Activated naive CD8-positive, alpha-beta T cell treated with anti-CD3 and anti-CD28 coated beads, Interleukin-2, amount 50 U/mL, for 16 hours (primary cell): ENCODE measurements around the gene RHBDD3.

Source experiments
- DNase-seq: peaks from one replicate; pipeline ENCODE4 v3.0.0-alpha.2; 2020; ENCODE audit warnings: low read depth, low spot score

Gene RHBDD3

DNA sequence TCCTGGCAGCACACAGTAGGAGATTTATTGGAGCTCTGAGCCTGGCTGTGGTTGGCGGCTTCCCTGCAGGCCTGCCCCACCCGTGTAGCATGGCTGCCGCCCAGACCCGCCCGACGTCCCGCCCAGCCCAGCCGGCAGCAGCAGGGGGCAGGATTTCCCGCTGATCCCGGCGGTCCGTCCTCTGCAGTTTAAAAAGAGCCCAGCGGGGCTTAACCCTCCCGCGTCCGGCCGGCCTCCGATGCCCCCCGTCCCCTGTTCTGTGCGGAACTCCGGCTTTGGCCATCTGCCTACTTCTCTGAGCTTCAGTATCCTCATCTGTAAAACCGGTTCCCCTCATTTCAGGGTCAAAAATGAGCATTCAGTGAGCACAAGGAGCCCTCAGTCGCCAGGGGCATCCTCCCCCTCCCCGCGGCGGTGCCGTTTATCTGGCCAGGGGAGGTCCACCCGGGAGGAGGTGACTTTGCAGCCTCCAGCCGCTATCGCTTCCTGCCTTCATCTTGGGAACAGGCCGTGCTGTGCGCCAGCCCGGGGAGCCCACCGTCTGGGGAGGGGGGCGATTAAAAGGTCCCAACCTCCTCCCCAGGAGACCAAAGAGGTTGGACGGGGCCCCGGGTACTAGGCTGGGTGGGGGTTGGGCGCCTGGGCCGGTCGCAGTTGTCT, 38.5 kb upstream of the RHBDD3 start, which contains the start of gene GAS2L1:
TSS of gene GAS2L1 (plus strand) at position 476 of the 660 bp plus-strand sequence. CDS start 1,456 bp downstream, outside the sequence.
- DNase-seq = no peak

DNA sequence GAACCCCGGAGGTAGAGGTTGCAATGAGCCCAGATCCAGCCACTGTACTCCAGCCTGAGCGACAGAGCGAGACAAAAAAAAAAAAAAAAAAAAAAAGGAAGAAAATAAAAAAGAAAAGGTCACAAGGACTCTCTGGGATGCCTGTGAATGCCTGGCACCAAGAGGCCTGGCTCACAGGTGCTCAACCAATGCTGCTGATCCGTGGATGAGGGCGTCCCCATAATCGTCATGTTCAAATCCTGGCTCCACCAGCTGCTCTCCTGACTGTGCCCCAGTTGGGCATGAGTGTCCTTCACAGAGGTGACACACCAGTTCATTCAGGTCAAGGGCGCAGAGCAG, 38.0 kb upstream of the RHBDD3 start:
- DNase-seq = no peak

DNA sequence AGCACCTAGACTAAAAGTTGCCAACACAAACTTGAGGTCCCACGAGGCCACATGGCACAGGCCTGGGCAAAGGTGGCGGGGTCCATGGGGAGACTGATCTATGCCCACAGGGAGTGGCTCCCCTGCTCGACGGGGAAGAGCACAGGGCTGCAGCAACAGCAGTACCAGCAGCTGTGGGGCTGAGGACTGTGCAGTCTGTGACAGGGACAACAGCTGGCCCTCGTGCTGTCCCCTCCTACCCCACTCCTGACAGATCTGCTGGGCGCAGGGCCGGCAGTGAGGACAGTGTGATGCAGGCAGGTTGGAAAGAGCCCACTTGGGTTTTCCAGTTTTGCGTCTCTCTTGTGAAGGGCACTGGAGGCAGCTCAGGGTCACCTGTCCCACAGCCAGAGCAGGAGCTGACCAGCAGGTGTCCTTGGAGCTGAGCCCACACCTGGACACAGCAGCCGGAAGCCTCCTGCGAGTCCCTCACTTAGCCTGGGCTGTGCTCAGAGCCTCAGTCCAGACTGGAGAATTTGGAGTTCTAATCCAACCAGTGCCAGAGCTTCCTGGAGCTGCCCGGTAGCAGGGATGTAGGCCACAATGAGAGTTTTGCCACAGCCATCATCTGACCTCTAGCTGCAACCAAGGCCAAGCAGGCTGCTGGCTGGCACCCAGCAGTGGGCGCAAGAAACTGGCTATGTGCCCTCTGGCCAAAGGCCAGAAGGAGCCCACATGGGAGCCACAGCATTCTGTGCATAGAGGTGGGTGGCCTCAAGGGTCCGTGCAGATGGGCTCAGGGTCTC, 35.1 kb upstream of the RHBDD3 start:
- no peak for DNase-seq

DNA sequence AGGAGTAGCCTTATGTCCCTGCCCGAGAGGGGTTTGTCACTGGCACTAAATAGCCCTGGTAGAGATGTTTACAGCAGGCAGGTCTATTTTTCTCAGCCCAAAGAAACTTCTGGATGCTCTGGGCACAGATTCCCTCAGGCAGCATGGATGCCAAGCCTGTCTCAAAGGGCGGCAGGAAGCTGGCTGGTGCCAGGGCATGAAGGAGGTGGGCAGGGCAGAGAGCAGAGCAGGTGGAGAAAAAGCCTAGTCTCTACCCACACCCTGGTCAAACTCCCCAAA, 34.6 kb upstream of the RHBDD3 start:
- no peak for DNase-seq

DNA sequence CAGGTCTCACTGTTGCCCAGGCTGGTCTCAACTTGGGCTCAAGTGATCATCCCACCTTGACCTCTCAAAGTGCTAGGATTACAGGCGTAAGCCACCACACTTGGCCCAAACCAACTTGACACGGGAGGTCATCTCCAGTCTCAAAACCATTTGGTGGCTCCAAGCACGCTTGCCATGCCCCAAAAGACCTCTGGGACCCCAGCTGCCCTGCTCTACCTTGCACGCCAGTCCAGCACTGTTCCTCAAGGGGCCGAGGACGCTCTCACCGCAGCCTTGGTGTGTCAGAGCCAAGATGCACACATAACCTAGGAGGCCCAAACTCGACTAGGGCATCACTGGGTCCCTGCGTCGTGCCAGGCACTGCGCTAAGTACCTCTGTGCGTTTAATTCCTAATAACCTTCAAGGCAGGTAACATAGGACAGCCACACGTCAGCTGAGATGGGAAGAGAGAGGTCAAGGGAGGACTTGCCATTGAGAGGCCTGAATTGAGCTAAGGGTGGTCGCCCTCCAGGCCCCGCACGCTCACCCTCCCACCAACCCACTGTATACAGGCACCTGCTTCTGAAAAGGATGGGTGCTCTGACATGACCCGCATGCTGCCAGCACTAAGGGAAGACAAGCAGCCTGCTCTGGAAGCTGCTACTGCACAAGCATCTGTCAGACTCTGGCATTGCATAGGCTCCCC, 34.1 kb upstream of the RHBDD3 start:
- no peak for DNase-seq

DNA sequence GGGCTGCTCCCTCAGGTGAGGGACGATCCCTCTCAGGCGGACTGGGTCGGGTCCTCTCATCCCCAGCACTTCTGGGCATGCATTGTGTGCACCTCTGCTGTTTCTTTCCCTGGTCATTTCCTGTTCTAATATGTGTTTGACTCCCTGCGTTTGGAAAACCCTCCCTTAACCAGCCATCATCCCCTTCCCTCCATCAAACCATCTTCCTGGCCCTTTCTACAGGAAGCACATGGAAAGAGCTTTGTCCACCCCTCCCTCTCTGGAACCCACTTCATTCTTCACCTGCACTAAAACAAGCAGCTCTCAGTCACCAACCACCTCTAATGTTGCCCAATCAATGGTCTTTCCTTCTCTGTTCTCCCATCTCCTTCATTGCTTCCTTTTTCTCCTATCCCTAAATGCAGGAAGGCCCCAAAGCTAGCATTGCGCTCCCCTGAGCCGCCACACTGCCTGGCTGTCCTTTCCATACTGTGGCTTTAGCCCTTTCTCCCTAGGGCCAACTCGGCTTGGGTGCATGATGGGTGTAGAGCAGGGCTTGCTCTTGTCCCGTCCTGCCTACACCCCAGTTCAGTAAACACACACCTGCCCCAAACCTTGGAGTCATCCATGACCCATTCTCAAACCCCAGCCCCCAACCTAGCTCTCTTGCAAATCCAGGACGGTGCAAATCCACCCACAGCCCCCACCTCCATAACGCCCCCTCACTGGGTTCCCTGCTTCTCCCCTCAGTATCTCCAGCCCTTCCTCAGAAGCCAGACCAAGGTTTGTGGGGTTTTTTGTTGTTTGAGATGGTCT, 33.2 kb upstream of the RHBDD3 start:
- no peak for DNase-seq

DNA sequence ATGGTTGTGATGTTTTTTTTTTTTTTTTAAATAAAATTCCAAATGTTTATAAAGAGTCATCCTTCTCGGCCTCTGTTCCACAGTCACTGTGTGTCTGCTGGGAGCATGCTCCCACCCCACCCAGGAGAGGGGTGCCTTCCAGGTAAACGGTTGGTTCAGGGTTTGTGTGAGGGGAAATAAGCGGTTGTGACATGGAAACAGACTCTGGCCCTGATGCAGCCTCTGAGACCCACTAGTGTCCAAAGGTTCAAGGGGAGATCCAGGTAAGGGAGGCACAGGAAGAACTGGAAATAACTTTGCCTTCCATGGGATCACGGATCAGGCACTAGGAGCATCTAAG, 32.7 kb upstream of the RHBDD3 start:
- DNase-seq = no peak

DNA sequence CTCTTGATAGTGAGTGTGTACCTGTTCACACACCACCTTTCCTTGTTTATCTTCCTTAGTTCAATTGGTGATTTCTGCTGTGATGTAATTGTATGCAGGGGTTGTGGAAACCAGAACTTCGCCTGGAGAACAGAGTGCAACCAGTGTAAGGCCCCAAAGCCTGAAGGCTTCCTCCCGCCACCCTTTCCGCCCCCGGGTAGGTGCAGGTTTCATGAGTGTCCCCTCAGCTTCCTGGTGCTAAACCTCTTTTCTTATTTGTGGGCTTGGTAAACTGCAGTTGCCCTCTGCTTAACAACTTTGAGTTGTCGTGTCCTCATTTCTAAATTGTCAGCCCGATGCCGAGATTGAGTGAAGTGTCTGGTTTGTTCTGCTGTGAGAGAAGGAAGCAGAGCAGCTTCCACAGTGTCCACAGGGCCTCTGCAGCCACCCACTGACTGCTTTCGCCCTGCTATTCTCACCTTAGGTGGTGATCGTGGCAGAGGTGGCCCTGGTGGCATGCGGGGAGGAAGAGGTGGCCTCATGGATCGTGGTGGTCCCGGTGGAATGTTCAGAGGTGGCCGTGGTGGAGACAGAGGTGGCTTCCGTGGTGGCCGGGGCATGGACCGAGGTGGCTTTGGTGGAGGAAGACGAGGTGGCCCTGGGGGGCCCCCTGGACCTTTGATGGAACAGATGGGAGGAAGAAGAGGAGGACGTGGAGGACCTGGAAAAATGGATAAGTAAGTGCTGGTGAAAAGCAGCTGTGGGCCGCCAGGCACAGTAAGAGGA, 31.5 kb upstream of the RHBDD3 start:
- no peak for DNase-seq

DNA sequence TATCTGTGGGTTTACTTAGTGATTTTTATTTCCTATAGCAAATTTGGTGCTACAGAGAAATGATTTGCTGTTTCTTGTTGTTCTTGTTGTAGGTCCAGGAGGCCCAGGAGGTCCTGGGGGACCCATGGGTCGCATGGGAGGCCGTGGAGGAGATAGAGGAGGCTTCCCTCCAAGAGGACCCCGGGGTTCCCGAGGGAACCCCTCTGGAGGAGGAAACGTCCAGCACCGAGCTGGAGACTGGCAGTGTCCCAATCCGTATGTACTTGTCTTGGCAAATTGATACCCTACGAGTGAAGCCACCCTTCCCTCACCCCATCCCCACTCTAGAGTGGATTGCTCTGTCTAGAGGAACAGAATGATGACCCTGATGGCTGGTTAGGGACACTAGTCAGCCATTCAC, 30.9 kb upstream of the RHBDD3 start:
- no peak for DNase-seq

DNA sequence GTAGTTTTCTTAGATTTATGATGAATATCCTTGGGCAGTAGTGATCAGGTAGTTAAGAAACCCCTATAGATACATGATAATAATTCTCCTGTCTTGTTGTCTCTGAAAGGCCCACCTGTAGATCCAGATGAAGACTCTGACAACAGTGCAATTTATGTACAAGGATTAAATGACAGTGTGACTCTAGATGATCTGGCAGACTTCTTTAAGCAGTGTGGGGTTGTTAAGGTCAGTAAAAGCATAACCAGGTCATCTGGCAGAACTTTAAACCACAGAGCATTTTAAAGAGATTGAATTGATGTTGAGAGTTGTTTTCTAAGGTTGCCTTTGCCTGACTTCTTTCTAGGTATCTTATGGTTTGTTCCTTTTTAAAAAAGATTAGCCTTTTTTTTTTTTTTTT, 24.6 kb upstream of the RHBDD3 start:
- no peak for DNase-seq

DNA sequence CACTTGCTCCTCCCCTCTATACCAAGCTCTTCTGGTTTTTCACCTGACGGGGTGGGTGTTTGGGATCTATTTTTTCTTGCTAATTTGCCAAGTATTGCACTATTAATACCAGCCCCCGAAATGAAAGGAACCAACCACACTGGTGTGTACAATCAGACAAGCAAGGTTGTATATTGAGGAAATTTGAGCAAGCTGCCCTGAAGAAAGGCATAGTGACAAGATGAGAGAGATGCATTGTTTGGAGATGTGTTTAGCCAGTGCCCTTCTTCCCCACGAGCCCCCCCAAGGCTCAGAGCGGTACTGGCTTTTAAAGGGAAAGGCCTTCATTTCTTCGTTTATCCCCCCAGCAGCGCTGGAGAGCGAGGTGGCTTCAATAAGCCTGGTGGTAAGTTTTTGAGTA, 23.4 kb upstream of the RHBDD3 start:
- no peak for DNase-seq

DNA sequence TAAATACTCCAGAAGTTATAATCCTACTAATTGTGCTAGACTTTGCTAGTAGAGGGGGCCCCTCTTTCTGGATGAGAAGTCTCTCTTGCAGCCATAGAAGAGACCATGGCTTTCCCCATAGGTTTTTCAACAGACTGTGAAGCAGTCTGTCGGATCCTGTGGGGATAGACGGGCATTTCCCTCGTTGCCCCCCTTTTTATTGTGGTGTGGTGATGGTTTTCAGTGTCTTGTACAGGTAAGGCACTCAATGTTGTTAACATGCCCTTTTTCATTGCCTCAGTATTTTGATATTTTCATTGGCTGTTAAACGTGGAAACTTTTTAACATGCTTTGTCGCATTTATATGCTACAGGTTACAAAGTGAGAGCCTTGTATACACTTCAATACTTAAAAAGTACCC, 22.3 kb upstream of the RHBDD3 start:
- DNase-seq = no peak

DNA sequence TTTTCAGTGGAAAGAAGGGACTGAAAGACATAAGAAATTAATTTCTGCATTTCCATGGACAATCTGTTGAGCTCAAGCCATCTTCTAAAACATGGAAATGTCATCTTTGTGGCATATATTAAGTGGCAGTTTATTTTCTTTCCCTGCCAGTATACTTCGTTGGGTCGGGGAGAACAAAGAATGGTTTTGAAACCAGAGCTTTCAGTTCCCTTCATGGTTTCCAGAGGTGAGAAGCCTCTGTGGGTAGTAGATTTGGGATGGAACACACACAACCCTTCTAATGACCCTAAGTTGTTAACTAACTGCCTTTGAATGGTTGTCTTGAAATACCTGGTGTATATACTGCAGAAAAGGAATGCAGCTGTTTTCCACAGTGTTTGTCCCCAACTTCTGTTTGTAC, 21.1 kb upstream of the RHBDD3 start:
- DNase-seq = no peak

DNA sequence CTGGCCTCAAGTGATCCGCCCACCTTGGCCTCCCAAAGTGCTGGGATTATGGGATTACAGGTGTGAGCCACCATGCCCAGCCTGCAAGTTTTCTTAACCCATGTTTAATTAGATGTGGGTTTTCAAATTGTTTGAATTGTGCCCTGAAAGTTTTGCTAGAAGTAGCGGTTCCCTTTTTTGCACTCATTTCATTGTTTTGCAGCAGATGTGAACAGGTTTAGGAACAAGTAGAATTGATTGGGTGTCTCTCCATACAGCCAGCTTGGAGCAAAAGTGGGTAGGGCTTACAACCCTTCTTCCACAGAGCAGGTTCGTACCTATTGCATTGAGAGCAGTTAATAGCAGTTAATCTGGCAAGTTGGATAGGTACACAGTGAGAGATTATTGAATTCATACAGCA, 16.4 kb upstream of the RHBDD3 start:
- DNase-seq = no peak

DNA sequence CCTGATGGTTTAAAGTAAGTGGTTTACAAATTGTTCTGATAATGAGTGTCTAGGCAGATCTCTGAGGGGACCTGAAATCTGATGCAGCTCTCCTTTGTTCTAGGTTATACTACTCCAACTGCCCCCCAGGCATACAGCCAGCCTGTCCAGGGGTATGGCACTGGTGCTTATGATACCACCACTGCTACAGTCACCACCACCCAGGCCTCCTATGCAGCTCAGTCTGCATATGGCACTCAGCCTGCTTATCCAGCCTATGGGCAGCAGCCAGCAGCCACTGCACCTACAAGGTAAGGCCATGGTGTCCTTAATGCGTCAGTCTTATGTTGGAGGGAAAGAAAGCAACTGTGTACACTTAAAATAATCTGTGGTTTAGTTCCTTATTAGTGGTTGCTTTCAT, 10.1 kb upstream of the RHBDD3 start:
- DNase-seq = no peak

DNA sequence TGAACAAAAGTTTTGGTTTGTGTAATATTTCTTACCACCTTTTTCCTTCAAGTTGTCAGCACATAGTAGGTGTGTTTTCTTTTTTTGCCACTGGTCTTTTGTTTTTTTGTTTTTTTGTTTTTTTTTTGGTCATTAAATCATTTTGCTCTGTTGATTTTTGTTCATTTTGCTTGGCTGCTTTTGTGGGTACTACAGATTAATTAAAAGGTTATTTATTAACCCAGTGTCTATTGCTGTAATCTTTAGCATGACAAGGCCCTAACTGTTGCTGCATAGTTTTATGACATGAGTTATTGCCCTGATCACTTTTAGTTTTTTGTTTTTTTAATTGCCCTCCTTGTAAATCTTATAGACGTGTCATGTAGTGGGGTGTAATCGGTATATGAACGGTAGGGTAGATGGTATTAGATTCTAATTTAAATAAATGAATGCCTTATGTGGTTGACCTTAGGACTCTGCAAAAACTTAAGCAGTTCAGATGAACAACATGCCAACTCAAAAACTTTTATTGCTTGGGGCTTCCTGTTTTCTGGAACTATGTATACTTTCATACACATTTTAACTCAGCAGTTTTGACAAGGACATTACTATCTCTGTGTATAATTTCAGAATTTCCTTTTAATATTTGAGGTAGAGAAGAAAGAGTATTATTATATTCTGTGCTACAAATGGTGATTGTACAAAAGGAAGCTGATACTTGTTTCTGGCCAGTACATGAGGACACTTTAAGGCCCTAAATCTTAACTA, 8.2 kb upstream of the RHBDD3 start:
- DNase-seq = no peak

DNA sequence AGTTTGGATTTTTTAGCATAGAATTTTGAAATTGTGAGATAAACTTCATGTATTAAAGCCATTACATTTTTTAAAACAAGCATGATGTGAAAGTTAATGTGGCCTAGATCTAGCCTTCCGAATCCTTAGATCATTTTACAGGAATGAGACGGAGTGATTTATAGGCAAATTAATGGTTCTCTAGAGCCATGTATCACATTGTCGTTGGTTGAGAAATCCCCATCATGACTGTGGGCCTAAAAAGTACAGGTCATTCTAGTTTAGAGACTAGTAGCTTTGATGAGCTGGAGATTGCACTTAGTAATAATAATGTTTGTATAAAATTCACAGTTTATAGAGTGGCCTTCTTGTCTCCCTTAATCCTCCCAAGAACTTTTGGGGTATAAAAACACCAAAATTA, 7.4 kb upstream of the RHBDD3 start:
- no peak for DNase-seq

DNA sequence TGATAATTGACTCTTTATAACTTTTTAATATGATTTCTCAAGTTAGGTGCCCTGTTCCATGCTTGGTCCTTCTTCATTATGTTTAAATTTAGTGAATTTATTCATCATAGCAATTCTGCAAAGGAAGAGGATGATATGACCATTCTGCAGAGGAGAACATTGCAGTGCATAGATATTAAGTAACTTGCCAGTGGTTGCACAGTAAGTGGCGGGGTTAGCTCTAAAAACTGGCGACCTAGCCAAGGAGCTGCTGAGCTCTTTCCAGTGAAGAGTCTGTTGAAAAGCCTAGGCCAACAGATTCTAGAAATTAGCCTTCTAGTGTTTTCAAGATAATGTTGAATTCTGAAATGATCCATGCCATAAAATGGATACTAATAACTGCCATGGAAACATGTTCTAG, 4.8 kb upstream of the RHBDD3 start:
- no peak for DNase-seq

DNA sequence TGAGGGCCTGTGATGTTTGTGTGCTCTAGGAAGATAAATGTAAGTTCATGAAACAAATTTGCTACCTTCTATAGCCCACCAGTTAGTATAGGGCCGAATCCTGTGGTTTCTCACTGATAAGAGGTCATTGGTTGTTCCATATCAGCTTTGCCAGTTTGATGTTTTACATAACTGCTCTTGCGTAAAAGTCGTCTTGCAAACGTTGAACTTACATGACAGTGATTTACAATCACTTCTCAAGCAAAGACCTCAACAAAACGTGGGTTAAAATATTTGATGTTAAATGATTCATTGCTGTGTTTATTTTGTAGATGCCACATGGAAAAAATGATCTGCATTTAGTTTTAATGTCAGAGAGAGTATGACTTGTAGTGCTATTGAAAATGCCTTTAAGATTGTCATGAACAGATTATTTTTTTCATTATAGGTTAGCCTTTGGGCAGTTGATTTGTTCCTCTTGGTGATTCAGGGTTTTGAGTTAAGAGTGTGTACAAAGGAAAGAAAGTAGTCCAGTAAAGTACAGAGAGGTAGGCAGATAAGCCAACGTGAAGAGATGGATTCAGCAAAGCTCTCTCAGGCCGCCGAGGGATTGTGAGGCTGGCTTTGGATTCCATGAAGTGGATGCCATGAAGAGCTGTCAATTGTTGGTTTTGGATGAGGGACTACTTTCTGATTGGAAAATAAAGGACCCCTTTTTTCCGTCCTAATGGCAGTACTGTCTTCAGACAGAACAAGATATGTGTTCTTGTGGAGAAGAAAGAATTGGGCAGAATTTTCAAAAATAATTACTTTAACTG, 2.9 kb upstream of the RHBDD3 start:
- no peak for DNase-seq
